ENCODE measurements around the gene BTAF1. TPM values are rescaled to one million over a fixed set of nuclear protein-coding genes. Genes with fewer than 3 reads are reported as not detected.

The BTAF1 gene
- total RNA-seq, 1 donor from 2014 or later, result 42.2 TPM

DNA sequence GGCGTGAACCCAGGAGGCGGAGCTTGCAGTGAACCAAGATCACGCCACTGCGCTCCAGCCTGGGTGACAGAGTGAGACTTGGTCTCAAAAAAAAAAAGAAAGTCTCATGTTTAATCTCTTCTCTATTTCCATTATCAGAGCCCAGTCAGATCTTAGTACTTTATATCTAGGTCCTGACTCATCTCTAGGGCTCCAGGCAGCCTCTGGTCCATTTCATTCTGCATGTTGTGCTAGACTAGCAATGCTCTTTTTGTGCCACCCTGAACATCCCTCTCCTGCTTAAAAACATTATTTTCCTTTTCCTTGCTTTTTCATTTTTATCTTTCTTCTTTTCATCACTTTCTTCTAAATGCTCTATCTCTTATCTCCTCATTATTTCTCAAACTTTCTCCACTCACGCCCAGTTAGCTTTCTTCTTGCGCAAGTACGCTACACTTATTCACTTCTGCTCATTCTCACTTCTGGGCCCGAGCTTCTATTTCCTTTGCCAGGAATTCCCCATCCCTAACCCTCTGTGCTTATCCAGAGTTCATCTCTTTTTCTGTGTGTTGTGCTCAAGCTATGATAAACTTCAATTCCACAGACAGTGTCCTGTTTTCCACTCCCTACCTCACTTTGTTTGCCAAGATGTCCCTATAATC lies 63.9 kb downstream of the BTAF1 start:
- no peaks in the 10 kb centered on the region for H3K36me3 Mint-ChIP-seq (ENCODE audit: unreplicated experiment)
- H3K4me3 Mint-ChIP-seq (ENCODE audit: unreplicated experiment), result no peak overlapping the region
- no peaks in the 10 kb centered on the region for H3K27me3 Mint-ChIP-seq (ENCODE audit: unreplicated experiment)
- H3K9me3 Mint-ChIP-seq (ENCODE audit: unreplicated experiment), result no peaks in the 10 kb centered on the region
- DNase-seq, result no peak
- TF ChIP-seq, protein P1, sequence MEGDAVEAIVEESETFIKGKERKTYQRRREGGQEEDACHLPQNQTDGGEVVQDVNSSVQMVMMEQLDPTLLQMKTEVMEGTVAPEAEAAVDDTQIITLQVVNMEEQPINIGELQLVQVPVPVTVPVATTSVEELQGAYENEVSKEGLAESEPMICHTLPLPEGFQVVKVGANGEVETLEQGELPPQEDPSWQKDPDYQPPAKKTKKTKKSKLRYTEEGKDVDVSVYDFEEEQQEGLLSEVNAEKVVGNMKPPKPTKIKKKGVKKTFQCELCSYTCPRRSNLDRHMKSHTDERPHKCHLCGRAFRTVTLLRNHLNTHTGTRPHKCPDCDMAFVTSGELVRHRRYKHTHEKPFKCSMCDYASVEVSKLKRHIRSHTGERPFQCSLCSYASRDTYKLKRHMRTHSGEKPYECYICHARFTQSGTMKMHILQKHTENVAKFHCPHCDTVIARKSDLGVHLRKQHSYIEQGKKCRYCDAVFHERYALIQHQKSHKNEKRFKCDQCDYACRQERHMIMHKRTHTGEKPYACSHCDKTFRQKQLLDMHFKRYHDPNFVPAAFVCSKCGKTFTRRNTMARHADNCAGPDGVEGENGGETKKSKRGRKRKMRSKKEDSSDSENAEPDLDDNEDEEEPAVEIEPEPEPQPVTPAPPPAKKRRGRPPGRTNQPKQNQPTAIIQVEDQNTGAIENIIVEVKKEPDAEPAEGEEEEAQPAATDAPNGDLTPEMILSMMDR (IDR thresholded peaks at IDR 0.05; ENCODE audit: partially characterized antibody, unreplicated experiment), result no peak
- H3K27ac Mint-ChIP-seq (ENCODE audit: unreplicated experiment), result no peak overlapping the region
- H3K4me1 Mint-ChIP-seq (ENCODE audit: low read depth, unreplicated experiment), result no peaks in the 10 kb centered on the region

DNA sequence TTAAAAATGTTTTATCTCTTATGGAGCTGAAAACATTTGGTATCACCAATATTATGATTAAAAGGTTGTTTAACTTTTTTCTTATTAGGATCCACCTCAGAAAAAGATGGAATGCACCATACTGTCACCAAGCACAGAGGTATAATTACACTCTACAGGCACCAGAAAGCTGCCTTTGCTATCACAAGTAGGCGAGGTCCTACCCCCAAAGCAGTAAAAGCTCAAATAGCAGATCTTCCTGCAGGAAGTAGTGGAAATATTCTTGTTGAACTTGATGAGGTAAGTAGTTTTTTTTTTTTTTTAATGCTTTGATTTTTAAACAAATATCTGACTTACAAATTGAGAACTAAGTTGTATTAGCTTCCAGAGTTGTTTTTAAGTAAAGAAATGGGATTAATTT lies 68.5 kb downstream of the BTAF1 start:
- H3K27me3 Mint-ChIP-seq (ENCODE audit: unreplicated experiment), result no peaks in the 10 kb centered on the region
- H3K9me3 Mint-ChIP-seq (ENCODE audit: unreplicated experiment), result no peaks in the 10 kb centered on the region
- no peak overlapping the region for H3K4me3 Mint-ChIP-seq (ENCODE audit: unreplicated experiment)
- no peak for DNase-seq
- no peak overlapping the region for H3K27ac Mint-ChIP-seq (ENCODE audit: unreplicated experiment)
- TF ChIP-seq, protein P1 (IDR thresholded peaks at IDR 0.05; ENCODE audit: partially characterized antibody, unreplicated experiment), result no peak
- no peaks in the 10 kb centered on the region for H3K36me3 Mint-ChIP-seq (ENCODE audit: unreplicated experiment)
- H3K4me1 Mint-ChIP-seq (ENCODE audit: low read depth, unreplicated experiment), result no peaks in the 10 kb centered on the region

DNA sequence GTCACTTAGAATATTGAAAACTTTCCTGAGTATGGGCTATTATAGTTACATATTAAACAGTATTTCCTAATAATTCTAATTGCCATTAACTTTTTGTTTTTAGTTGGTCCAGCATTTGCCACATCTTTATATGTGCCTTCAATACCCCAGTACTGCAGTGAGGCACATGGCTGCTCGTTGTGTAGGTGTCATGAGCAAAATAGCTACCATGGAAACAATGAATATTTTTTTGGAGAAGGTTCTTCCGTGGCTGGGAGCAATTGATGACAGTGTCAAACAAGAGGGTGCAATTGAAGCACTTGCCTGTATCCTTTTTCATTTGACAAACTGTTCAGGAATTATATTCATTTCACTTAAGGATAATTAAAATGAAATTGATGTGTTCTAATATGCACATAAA lies 72.7 kb downstream of the BTAF1 start:
- DNase-seq, result no peak
- Mint-ChIP-seq H3K27me3 (ENCODE audit: unreplicated experiment) (peaks cover 2% of the 10 kb centered on the region), H3K9me3 (ENCODE audit: unreplicated experiment) (no peaks in the 10 kb centered on the region), H3K27ac (ENCODE audit: unreplicated experiment) (no peak overlapping the region), H3K4me3 (ENCODE audit: unreplicated experiment) (no peak overlapping the region), H3K4me1 (ENCODE audit: low read depth, unreplicated experiment) (no peaks in the 10 kb centered on the region), H3K36me3 (ENCODE audit: unreplicated experiment) (no peaks in the 10 kb centered on the region)
- TF ChIP-seq, protein P1 (IDR thresholded peaks at IDR 0.05; ENCODE audit: partially characterized antibody, unreplicated experiment), result no peak

DNA sequence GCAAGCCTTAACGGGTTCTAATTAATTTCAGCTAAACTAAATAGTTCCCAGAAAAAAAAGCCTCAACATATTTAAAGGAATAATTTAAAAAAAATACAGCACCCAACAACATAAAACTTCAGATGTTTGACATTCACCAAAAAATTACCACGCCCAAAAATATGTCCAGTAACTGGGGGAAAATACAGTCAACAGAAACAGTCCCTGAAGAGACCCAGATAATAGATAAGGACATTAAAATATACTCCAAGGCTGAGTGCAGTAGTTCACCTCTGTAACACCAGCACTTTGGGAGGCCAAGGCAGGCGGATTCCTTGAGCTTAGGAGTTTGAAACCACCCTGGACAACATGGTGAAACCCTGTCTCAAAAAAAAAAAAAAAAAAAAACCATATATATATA lies 78.0 kb downstream of the BTAF1 start:
- peaks cover 2% of the 10 kb centered on the region for H3K9me3 Mint-ChIP-seq (ENCODE audit: unreplicated experiment)
- no peaks in the 10 kb centered on the region for H3K4me1 Mint-ChIP-seq (ENCODE audit: low read depth, unreplicated experiment)
- peaks cover 8% of the 10 kb centered on the region for H3K36me3 Mint-ChIP-seq (ENCODE audit: unreplicated experiment)
- no peak overlapping the region for H3K27ac Mint-ChIP-seq (ENCODE audit: unreplicated experiment)
- no peak overlapping the region for H3K4me3 Mint-ChIP-seq (ENCODE audit: unreplicated experiment)
- no peak for DNase-seq
- H3K27me3 Mint-ChIP-seq (ENCODE audit: unreplicated experiment), result peaks cover 2% of the 10 kb centered on the region
- TF ChIP-seq, protein P1 (IDR thresholded peaks at IDR 0.05; ENCODE audit: partially characterized antibody, unreplicated experiment), result no peak

DNA sequence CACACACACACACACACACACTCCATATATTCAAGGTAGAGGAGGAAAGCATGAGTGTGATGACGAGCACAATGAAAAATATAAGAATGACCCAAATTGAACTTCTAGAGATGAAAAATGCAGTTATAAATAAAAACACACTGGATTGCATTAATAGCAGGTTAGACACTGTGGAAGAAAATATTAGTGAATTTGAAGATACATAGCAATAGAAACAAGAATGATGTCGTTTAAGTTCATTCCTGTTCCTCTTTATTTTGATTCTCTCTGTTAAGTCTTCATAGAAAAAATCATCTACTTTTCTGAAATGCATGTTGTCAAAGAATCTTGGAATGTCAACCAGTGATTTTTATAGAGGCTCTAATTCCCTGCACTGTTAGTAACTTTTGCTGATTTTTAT lies 78.4 kb downstream of the BTAF1 start:
- TF ChIP-seq, protein P1 (IDR thresholded peaks at IDR 0.05; ENCODE audit: partially characterized antibody, unreplicated experiment), result no peak
- H3K4me1 Mint-ChIP-seq (ENCODE audit: low read depth, unreplicated experiment), result no peaks in the 10 kb centered on the region
- H3K4me3 Mint-ChIP-seq (ENCODE audit: unreplicated experiment), result no peak overlapping the region
- H3K27me3 Mint-ChIP-seq (ENCODE audit: unreplicated experiment), result peaks cover 2% of the 10 kb centered on the region
- peaks cover 8% of the 10 kb centered on the region for H3K36me3 Mint-ChIP-seq (ENCODE audit: unreplicated experiment)
- peaks cover 2% of the 10 kb centered on the region for H3K9me3 Mint-ChIP-seq (ENCODE audit: unreplicated experiment)
- no peak overlapping the region for H3K27ac Mint-ChIP-seq (ENCODE audit: unreplicated experiment)
- DNase-seq, result no peak
